ENCODE results near the gene ZNRF3. TPM values are rescaled to one million over a fixed set of nuclear protein-coding genes. Genes with fewer than 3 reads are reported as not detected.
A peak's percentile ranks its signal among the peaks of the same experiment; 100 is the strongest.

ZNRF3 gene
- polyA plus RNA-seq, 1 donor (not counting 4 experiments of a cell fraction or from before 2014, with no cell fraction given): 2.6 TPM

- H3K9ac ChIP-seq (ENCODE audit: control insufficient read depth, extremely low read depth, insufficient read depth, low read length): no peak overlapping the region
- peaks cover 26% of the 10 kb centered on the region for H3K4me1 ChIP-seq (ENCODE audit: control insufficient read depth, extremely low read depth, insufficient read depth, low read length)
- dilution Hi-C loops (cut with MboI; ENCODE audit: extremely low pct_ligation_motif_present, low sequenced_read_pairs): no loop called here
- H4K20me1 ChIP-seq (ENCODE audit: control insufficient read depth, extremely low read depth, insufficient read depth, low read length): no peaks in the 10 kb centered on the region
- DNase-seq (ENCODE audit: low read depth, low spot score) (no peak), FAIRE-seq (no peak)
- no peaks in the 10 kb centered on the region for H3K79me2 ChIP-seq (ENCODE audit: control insufficient read depth, insufficient read depth, low read length)
- no peaks in the 10 kb centered on the region for H3K27me3 ChIP-seq (ENCODE audit: control insufficient read depth, extremely low read depth, insufficient read depth, low read length)
- H3K36me3 ChIP-seq (ENCODE audit: control insufficient read depth in 2 of 2, extremely low read depth in 1 of 2, insufficient read depth in 2 of 2, low read length in 2 of 2): no peaks in the 10 kb centered on the region
- H3K4me2 ChIP-seq (ENCODE audit: control insufficient read depth, extremely low read depth, insufficient read depth, low read depth, low read length): peak overlapping the region; percentile 86
- peak overlapping the region; percentile 71 to 76 (median 74) for H3K4me3 ChIP-seq (ENCODE audit: control insufficient read depth in 2 of 3, extremely low read depth in 1 of 3, insufficient read depth in 2 of 3, low read depth in 1 of 3, low read length in 3 of 3)
- H2AFZ ChIP-seq (ENCODE audit: control insufficient read depth, low read length): peak overlapping the region; percentile 59
- no peaks in the 10 kb centered on the region for H3K9me3 ChIP-seq (ENCODE audit: control insufficient read depth, low read depth, low read length)
- H3K27ac ChIP-seq (ENCODE audit: control insufficient read depth, insufficient read depth, low read length): no peak overlapping the region
- TF ChIP-seq, protein P1, sequence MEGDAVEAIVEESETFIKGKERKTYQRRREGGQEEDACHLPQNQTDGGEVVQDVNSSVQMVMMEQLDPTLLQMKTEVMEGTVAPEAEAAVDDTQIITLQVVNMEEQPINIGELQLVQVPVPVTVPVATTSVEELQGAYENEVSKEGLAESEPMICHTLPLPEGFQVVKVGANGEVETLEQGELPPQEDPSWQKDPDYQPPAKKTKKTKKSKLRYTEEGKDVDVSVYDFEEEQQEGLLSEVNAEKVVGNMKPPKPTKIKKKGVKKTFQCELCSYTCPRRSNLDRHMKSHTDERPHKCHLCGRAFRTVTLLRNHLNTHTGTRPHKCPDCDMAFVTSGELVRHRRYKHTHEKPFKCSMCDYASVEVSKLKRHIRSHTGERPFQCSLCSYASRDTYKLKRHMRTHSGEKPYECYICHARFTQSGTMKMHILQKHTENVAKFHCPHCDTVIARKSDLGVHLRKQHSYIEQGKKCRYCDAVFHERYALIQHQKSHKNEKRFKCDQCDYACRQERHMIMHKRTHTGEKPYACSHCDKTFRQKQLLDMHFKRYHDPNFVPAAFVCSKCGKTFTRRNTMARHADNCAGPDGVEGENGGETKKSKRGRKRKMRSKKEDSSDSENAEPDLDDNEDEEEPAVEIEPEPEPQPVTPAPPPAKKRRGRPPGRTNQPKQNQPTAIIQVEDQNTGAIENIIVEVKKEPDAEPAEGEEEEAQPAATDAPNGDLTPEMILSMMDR (optimal IDR thresholded peaks at IDR 0.05 in 1 of 3, IDR thresholded peaks at IDR 0.05 in 1 of 3, conservative IDR thresholded peaks at IDR 0.05 in 1 of 3; ENCODE audit: extremely low read depth in 1 of 3, insufficient read depth in 2 of 3, low read length in 3 of 3): no peak
- TF ChIP-seq EZH2 (IDR thresholded peaks at IDR 0.05; ENCODE audit: low read length): no peak
- H3K9me1 ChIP-seq (ENCODE audit: control insufficient read depth, extremely low read depth, insufficient read depth, low read length): no peaks in the 10 kb centered on the region
These were observed 191.0 kb downstream of the ZNRF3 start for GRCh38 chr22:29074276-29074772.

GRCh38 chr22:29078036-29078868, 194.9 kb downstream of the ZNRF3 start:
- Histone ChIP-seq H3K4me3 (ENCODE audit: control insufficient read depth in 2 of 3, extremely low read depth in 1 of 3, insufficient read depth in 2 of 3, low read depth in 1 of 3, low read length in 3 of 3) (no peak overlapping the region), H3K9me3 (ENCODE audit: control insufficient read depth, low read depth, low read length) (no peaks in the 10 kb centered on the region), H3K27ac (ENCODE audit: control insufficient read depth, insufficient read depth, low read length) (no peak overlapping the region), H2AFZ (ENCODE audit: control insufficient read depth, low read length) (no peak overlapping the region), H3K4me2 (ENCODE audit: control insufficient read depth, extremely low read depth, insufficient read depth, low read depth, low read length) (no peak overlapping the region), H3K36me3 (ENCODE audit: control insufficient read depth in 2 of 2, extremely low read depth in 1 of 2, insufficient read depth in 2 of 2, low read length in 2 of 2) (no peaks in the 10 kb centered on the region), H3K9ac (ENCODE audit: control insufficient read depth, extremely low read depth, insufficient read depth, low read length) (no peak overlapping the region), H3K4me1 (ENCODE audit: control insufficient read depth, extremely low read depth, insufficient read depth, low read length) (peaks cover 10% of the 10 kb centered on the region), H3K79me2 (ENCODE audit: control insufficient read depth, insufficient read depth, low read length) (no peaks in the 10 kb centered on the region), H3K9me1 (ENCODE audit: control insufficient read depth, extremely low read depth, insufficient read depth, low read length) (no peaks in the 10 kb centered on the region), H3K27me3 (ENCODE audit: control insufficient read depth, extremely low read depth, insufficient read depth, low read length) (no peaks in the 10 kb centered on the region), H4K20me1 (ENCODE audit: control insufficient read depth, extremely low read depth, insufficient read depth, low read length) (no peaks in the 10 kb centered on the region)
- FAIRE-seq (no peak), DNase-seq (ENCODE audit: low read depth, low spot score) (no peak)
- dilution Hi-C loops (cut with MboI; ENCODE audit: extremely low pct_ligation_motif_present, low sequenced_read_pairs): no loop called here
- TF ChIP-seq, protein P1 (optimal IDR thresholded peaks at IDR 0.05 in 1 of 3, IDR thresholded peaks at IDR 0.05 in 1 of 3, conservative IDR thresholded peaks at IDR 0.05 in 1 of 3; ENCODE audit: extremely low read depth in 1 of 3, insufficient read depth in 2 of 3, low read length in 3 of 3): no peak
- no peak for TF ChIP-seq EZH2 (IDR thresholded peaks at IDR 0.05; ENCODE audit: low read length)
